OCI-LY1 (cell line): ENCODE data around the gene MPP7.

Experiments
- H2AFZ ChIP-seq: fragments of 200-600 bp; sonication (generic), shearing (Covaris generic); 2 replicates; pipeline ENCODE4 v1.6.0; 2014; ENCODE audit warnings: antibody characterized with exemption, mild to moderate bottlenecking, low read length
- H3F3A ChIP-seq: fragments of 200-600 bp; sonication (generic), shearing (Covaris generic); 2 replicates; pipeline ENCODE4 v1.6.0; 2014; ENCODE audit warnings: mild to moderate bottlenecking, antibody characterized with exemption, low read length, moderate library complexity; ENCODE audit not compliant: insufficient read depth
- H3K27ac ChIP-seq: fragments of 200-600 bp; sonication (generic); 2 replicates; pipeline ENCODE4 v1.5.1; 2014; ENCODE audit warnings: low read length, mixed run types, mild to moderate bottlenecking, low read depth; ENCODE audit not compliant: poor library complexity, severe bottlenecking
- H3K27me3 ChIP-seq: fragments of 200-600 bp; sonication (generic); 2 replicates; pipeline ENCODE4 v1.6.0; 2014; ENCODE audit warnings: antibody characterized with exemption, mild to moderate bottlenecking, low read length, moderate library complexity; ENCODE audit not compliant: insufficient read depth
- H3K36me3 ChIP-seq: fragments of 200-600 bp; sonication (generic); 2 replicates; pipeline ENCODE4 v1.6.1; 2014; ENCODE audit warnings: mild to moderate bottlenecking, antibody characterized with exemption, low read length, moderate library complexity, mixed read lengths; ENCODE audit not compliant: insufficient read depth
- H3K4me1 ChIP-seq: fragments of 200-600 bp; sonication (generic); 2 replicates; pipeline ENCODE4 v1.5.1; 2014; ENCODE audit warnings: mild to moderate bottlenecking, low read length, moderate library complexity; ENCODE audit not compliant: insufficient read depth, severe bottlenecking
- H3K4me2 ChIP-seq: fragments of 200-600 bp; sonication (generic), shearing (Covaris generic); 2 replicates; pipeline ENCODE4 v1.6.1; 2014; ENCODE audit warnings: low read length
- H3K4me3 ChIP-seq: fragments of 200-600 bp; sonication (generic); 2 replicates; pipeline ENCODE4 v1.5.1; 2014; ENCODE audit warnings: low read length, low read depth, mild to moderate bottlenecking, mixed read lengths; ENCODE audit not compliant: poor library complexity, severe bottlenecking
- H3K79me2 ChIP-seq: fragments of 200-600 bp; shearing (Covaris generic); 2 replicates; pipeline ENCODE4 v1.6.1; 2016; ENCODE audit warnings: mixed run types, low read length, mixed read lengths; ENCODE audit not compliant: insufficient read depth
- H3K9ac ChIP-seq: fragments of 200-600 bp; sonication (generic), shearing (Covaris generic); 2 replicates; pipeline ENCODE4 v1.6.1; 2014; ENCODE audit warnings: mild to moderate bottlenecking, low read length, mixed read lengths
- H3K9me2 ChIP-seq: fragments of 200-600 bp; sonication (generic), shearing (Covaris generic); 2 replicates; pipeline ENCODE4 v1.6.1; 2014; ENCODE audit warnings: low read depth, mild to moderate bottlenecking, low read length, mixed read lengths
- H3K9me3 ChIP-seq: fragments of 200-600 bp; shearing (Covaris generic); 2 replicates; pipeline ENCODE4 v1.6.1; 2014; ENCODE audit warnings: low read length, mixed read lengths
- H4K20me1 ChIP-seq: fragments of 200-600 bp; sonication (generic), shearing (Covaris generic); 2 replicates; pipeline ENCODE4 v1.6.0; 2016; ENCODE audit warnings: mild to moderate bottlenecking, low read length; ENCODE audit not compliant: insufficient read depth
- CTCF ChIP-seq: fragments of 200-600 bp; sonication (generic), shearing (Covaris generic); IDR thresholded peaks from 2 replicates; pipeline ENCODE4 v1.5.1; 2017; ENCODE audit warnings: mild to moderate bottlenecking, antibody characterized with exemption, low read length, moderate library complexity, mixed read lengths
- EZH2 ChIP-seq: fragments of 200-600 bp; sonication (generic), shearing (Covaris generic); IDR thresholded peaks from 2 replicates; pipeline ENCODE4 v1.8.0; 2017; ENCODE audit warnings: borderline replicate concordance, mixed run types, mild to moderate bottlenecking, antibody characterized with exemption, low read length, moderate library complexity, mixed read lengths

The MPP7 gene

DNA sequence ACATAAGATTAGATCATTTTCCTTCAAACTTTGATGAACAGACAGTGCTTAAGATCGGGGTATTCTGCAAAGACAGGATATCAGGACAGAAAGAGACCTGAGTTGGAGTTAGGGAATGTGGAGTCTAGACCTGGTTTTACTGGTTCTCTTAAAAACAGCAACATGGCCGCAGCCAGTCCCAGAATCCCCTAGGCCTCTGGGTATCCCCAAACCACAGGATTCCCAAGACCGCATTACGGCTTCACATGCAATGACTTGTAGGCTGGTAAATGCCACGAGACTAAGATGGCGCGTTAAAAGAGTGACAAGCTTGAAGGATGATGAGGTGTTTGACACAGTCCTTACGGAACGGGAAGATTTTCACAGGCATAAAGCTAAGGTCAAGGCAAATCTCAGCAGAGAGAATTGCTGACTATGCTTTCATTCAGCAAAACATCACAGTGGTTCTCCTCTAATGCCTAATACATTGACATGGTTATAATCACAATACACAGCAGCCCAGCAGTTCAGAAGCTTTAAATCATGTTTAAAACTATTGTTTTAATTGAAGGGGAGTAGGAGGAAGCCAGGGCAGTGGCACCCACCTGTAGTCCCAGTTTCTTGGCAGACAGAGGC, 32.9 kb downstream of the MPP7 start:
- Histone ChIP-seq H3K27me3 (no peaks in the 10 kb centered on the region), H4K20me1 (no peaks in the 10 kb centered on the region), H3K4me2 (no peak overlapping the region), H3K79me2 (no peaks in the 10 kb centered on the region), H3K36me3 (no peaks in the 10 kb centered on the region), H2AFZ (no peak overlapping the region), H3K9me2 (no peaks in the 10 kb centered on the region), H3K9ac (no peak overlapping the region), H3K4me1 (no peaks in the 10 kb centered on the region), H3K9me3 (no peaks in the 10 kb centered on the region), H3K4me3 (no peak overlapping the region), H3F3A (no peaks in the 10 kb centered on the region), H3K27ac (no peak overlapping the region)
- no peak for TF ChIP-seq EZH2

DNA sequence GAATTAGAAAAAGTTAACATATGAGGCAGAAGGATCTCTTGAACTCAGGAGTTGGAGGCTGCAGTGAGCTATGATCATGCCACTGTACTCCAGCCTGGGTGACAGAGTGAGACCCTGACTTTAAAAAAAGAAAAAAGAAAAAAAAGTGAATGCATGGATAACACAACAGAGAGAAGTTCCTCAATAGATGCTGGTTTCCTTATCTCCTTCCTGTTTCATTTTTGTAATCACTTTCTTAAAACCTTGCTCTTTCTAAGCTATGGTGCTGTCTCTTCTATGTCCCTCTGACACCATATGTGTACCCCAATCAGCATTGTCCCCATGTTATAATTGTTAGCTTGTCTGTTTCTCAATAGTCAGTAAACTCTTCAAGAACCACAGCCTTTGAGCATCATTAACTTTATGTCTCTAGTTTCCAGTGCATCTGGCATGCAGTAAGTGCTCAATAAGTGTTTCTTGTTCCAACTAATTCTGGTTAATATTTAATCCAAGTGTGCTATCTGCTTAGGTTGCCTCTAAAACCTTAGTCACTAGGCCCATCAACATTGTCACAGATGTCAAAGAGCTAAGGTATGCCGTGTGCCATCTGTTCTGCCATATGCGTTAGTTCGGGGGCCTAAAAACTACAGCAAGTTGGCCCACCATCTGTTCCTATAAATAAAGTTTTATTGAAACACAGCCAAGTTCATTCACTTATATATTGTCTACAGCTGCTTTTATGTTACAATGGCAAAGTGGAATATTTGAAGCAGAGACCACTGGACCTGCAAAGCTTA, 36.2 kb downstream of the MPP7 start:
- no peaks in the 10 kb centered on the region for H4K20me1 ChIP-seq
- H3K9me3 ChIP-seq, result no peaks in the 10 kb centered on the region
- H3K4me3 ChIP-seq, result no peak overlapping the region
- no peak overlapping the region for H3K9ac ChIP-seq
- H3K9me2 ChIP-seq, result no peaks in the 10 kb centered on the region
- no peaks in the 10 kb centered on the region for H3K4me1 ChIP-seq
- H3K36me3 ChIP-seq, result no peaks in the 10 kb centered on the region
- TF ChIP-seq EZH2 (no peak), CTCF (no peak)
- H3K4me2 ChIP-seq, result no peak overlapping the region
- 0 out of 2 replicates have a peak, but pooled peaks cover 4% of the 10 kb centered on the region for H3K27me3 ChIP-seq
- H3K79me2 ChIP-seq, result no peaks in the 10 kb centered on the region
- no peak overlapping the region for H2AFZ ChIP-seq
- H3K27ac ChIP-seq, result no peak overlapping the region
- no peaks in the 10 kb centered on the region for H3F3A ChIP-seq

GRCh38 chr10:28263136-28263857, 39.6 kb downstream of the MPP7 start:
- H2AFZ ChIP-seq, result no peak overlapping the region
- H3K4me1 ChIP-seq, result no peaks in the 10 kb centered on the region
- no peaks in the 10 kb centered on the region for H3K36me3 ChIP-seq
- H4K20me1 ChIP-seq, result no peaks in the 10 kb centered on the region
- no peaks in the 10 kb centered on the region for H3K9me2 ChIP-seq
- no peaks in the 10 kb centered on the region for H3K79me2 ChIP-seq
- no peaks in the 10 kb centered on the region for H3K9me3 ChIP-seq
- 0 out of 2 replicates have a peak, but pooled peaks cover 4% of the 10 kb centered on the region for H3K27me3 ChIP-seq
- no peak overlapping the region for H3K4me2 ChIP-seq
- H3K27ac ChIP-seq, result no peak overlapping the region
- H3F3A ChIP-seq, result no peaks in the 10 kb centered on the region
- H3K9ac ChIP-seq, result no peak overlapping the region
- TF ChIP-seq EZH2 (no peak), CTCF (no peak)
- H3K4me3 ChIP-seq, result no peak overlapping the region
